Panc1 (cell line): ENCODE data around the gene DHRS13. TPM values are rescaled to one million over a fixed set of nuclear protein-coding genes. Genes with fewer than 3 reads are reported as not detected.
A peak's percentile ranks its signal among the peaks of the same experiment; 100 is the strongest.

Experiments
- ATAC-seq: fragments of 200-7000 bp; cut with Tn5 transposase; 2 replicates; pipeline ENCODE4 v1.9.1; 2020; ENCODE audit warnings: mild to moderate bottlenecking, moderate library complexity
- BruUV-seq: library from RNA; stranded (reverse); fragments of 400-500 nt; replicated peaks from 2 replicates; lab custom pipeline; 2021; lab: Mats Ljungman, UMichigan
- CTCF ChIA-PET: fragments of 300-600 bp; sonication (Branson Sonifier 250); formaldehyde crosslinking; loops from one replicate; lab custom pipeline; 2022; ENCODE audit warnings: antibody characterized with exemption; lab: Charles Lee
- POLR2A ChIA-PET: fragments of 300-600 bp; sonication (Branson Sonifier 250); formaldehyde crosslinking; loops from one replicate; lab custom pipeline; 2022; ENCODE audit warnings: antibody characterized with exemption; lab: Charles Lee
- DNase-seq: peaks from one replicate; pipeline ENCODE4 v3.0.0-alpha.2; 2010; ENCODE audit warnings: low read depth, low spot score
- H3K27ac ChIP-seq: 2 replicates; pipeline ENCODE4 v1.5.1; 2011; ENCODE audit warnings: mild to moderate bottlenecking, low read length, inconsistent platforms
- H3K27me3 ChIP-seq: fragments of 200-500 bp; sonication (Bioruptor generic); 2 replicates; pipeline ENCODE4 v1.6.0; 2014; ENCODE audit warnings: low read length, inconsistent platforms; ENCODE audit not compliant: control insufficient read depth, insufficient read depth
- H3K36me3 ChIP-seq: fragments of 200-500 bp; sonication (Bioruptor generic); 2 replicates; pipeline ENCODE4 v1.5.1; 2014; ENCODE audit warnings: inconsistent platforms, mild to moderate bottlenecking, low read length, moderate library complexity; ENCODE audit not compliant: control insufficient read depth, insufficient read depth
- H3K4me1 ChIP-seq: 2 replicates; pipeline ENCODE4 v1.5.1; 2011; ENCODE audit warnings: inconsistent platforms, mild to moderate bottlenecking, low read length, moderate library complexity; ENCODE audit not compliant: control insufficient read depth, insufficient read depth
- H3K4me3 ChIP-seq, 2 experiments: 2 replicates each; pipeline ENCODE4 v1.5.1; 2011 to 2012; ENCODE audit warnings: low read depth in 2 of 2, low read length in 2 of 2, mild to moderate bottlenecking in 2 of 2, inconsistent platforms in 1 of 2, moderate library complexity in 1 of 2
- H3K9me3 ChIP-seq: fragments of 200-500 bp; sonication (Bioruptor generic); 2 replicates; pipeline ENCODE4 v1.5.1; 2014; ENCODE audit warnings: low read depth, mild to moderate bottlenecking, inconsistent platforms, low read length, moderate library complexity; ENCODE audit not compliant: control insufficient read depth, insufficient read depth
- POLR2AphosphoS5 ChIP-seq: IDR thresholded peaks from 2 replicates; pipeline ENCODE4 v1.6.1; 2012; ENCODE audit warnings: mild to moderate bottlenecking, low read depth, low read length, moderate library complexity
- REST ChIP-seq, 2 experiments: IDR thresholded peaks; 2 replicates each; pipeline ENCODE4 v1.6.1; 2011 to 2012; ENCODE audit warnings: low read depth in 2 of 2, control low read depth in 1 of 2, low read length in 1 of 2, mild to moderate bottlenecking in 1 of 2, moderate library complexity in 1 of 2; ENCODE audit not compliant: insufficient read depth in 1 of 2
- SIN3A ChIP-seq: IDR thresholded peaks from 2 replicates; pipeline ENCODE4 v1.6.1; 2012; ENCODE audit warnings: low read depth, mild to moderate bottlenecking, low read length, moderate library complexity, borderline replicate concordance; ENCODE audit not compliant: insufficient read depth
- TCF7L2 ChIP-seq: IDR thresholded peaks from 2 replicates; pipeline ENCODE4 v1.6.1; 2011; ENCODE audit warnings: mild to moderate bottlenecking, low read depth, low read length, inconsistent platforms
- in situ Hi-C: cut with HindIII; loops from 2 replicates; pipeline ENCODE4 v1.10.0; 2016; ENCODE audit warnings: low sequenced_read_pairs, low pct_unique_long_range_greater_than_20kb
- intact Hi-C: fragments of 100-400 bp; cut with micrococcal nuclease; formaldehyde crosslinking; loops from one replicate; pipeline ENCODE4 v1.10.0; 2022; ENCODE audit not compliant: unreplicated experiment
- total RNA-seq: library from RNA; stranded (reverse); gene quantifications from one replicate; pipeline ENCODE4 v1.2.1, GENCODE V29; 2021; ENCODE audit not compliant: unreplicated experiment
- TF ChIP-seq, protein P1 (sequence below): fragments of 450-650 bp; IDR thresholded peaks from 2 replicates; pipeline ENCODE4 v1.5.1; 2017; ENCODE audit warnings: mild to moderate bottlenecking

Gene DHRS13
- total RNA-seq, 1 experiment from 2014 or later, result 5.2 TPM

- Histone ChIP-seq H3K27ac (no peak overlapping the region), H3K27me3 (no peaks in the 10 kb centered on the region), H3K4me1 (no peaks in the 10 kb centered on the region), H3K36me3 (no peaks in the 10 kb centered on the region), H3K9me3 (no peaks in the 10 kb centered on the region), H3K4me3 (no peak overlapping the region)
- CTCF ChIA-PET, result no interaction called here
- ATAC-seq (0 out of 2 replicates have a peak, but pooled peaks have one; percentile 13), DNase-seq (no peak)
- in situ Hi-C loops (no loop called here), intact Hi-C loops (no loop called here)
- no TSS peak for BruUV-seq
- POLR2A ChIA-PET, result interaction anchor here (0.6 kb wide), 1 partner anchor 39 kb away, joined by 4 read pairs; no protein-coding TSS in a partner anchor
- TF ChIP-seq SIN3A (no peak), POLR2AphosphoS5 (no peak), TCF7L2 (no peak), REST (IDR thresholded peaks at IDR 0.05; ENCODE audit: insufficient read depth in 1 of 2, low read depth in 2 of 2, low read length in 1 of 2) (no peak)
- TF ChIP-seq, protein P1, sequence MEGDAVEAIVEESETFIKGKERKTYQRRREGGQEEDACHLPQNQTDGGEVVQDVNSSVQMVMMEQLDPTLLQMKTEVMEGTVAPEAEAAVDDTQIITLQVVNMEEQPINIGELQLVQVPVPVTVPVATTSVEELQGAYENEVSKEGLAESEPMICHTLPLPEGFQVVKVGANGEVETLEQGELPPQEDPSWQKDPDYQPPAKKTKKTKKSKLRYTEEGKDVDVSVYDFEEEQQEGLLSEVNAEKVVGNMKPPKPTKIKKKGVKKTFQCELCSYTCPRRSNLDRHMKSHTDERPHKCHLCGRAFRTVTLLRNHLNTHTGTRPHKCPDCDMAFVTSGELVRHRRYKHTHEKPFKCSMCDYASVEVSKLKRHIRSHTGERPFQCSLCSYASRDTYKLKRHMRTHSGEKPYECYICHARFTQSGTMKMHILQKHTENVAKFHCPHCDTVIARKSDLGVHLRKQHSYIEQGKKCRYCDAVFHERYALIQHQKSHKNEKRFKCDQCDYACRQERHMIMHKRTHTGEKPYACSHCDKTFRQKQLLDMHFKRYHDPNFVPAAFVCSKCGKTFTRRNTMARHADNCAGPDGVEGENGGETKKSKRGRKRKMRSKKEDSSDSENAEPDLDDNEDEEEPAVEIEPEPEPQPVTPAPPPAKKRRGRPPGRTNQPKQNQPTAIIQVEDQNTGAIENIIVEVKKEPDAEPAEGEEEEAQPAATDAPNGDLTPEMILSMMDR, result no peak
Measured at GRCh38 chr17:28887871-28888471, 14.9 kb downstream of the DHRS13 start.

DNA sequence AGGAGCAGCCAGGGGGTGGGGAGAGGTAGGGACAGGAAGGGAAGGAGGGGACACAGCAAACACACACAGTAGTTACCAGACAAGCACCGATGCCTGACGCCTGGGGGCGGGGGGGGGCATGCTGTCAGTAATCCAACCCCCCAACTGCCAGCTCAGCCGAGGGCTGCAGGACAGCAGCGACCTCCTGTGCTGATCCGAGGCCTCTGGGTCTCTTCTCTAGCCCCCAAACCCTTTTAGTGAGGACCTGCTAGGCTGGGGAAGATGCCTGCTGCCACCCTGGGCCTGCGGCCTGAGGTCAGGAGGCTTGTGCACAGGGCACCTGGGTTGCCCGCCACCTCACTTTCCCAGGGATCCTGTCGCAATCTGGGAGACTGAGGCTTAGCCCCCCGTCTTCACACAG, 16.9 kb downstream of the DHRS13 start:
- in situ Hi-C loops, result no loop called here
- TF ChIP-seq SIN3A (no peak), REST (IDR thresholded peaks at IDR 0.05; ENCODE audit: insufficient read depth in 1 of 2, low read depth in 2 of 2, low read length in 1 of 2) (no peak), TCF7L2 (no peak), POLR2AphosphoS5 (no peak)
- TF ChIP-seq, protein P1, result no peak
- BruUV-seq, result no TSS peak
- no peaks in the 10 kb centered on the region for H3K27me3 ChIP-seq
- POLR2A ChIA-PET, result no interaction called here
- H3K9me3 ChIP-seq, result no peaks in the 10 kb centered on the region
- CTCF ChIA-PET, result interaction anchor here (0.6 kb wide), 1 partner anchor 122 kb away, joined by 3 read pairs; no protein-coding TSS in a partner anchor
- H3K27ac ChIP-seq, result no peak overlapping the region
- no peak for ATAC-seq
- no peak for DNase-seq
- no peaks in the 10 kb centered on the region for H3K36me3 ChIP-seq
- no peak overlapping the region for H3K4me3 ChIP-seq
- H3K4me1 ChIP-seq, result no peaks in the 10 kb centered on the region
- intact Hi-C loops, result no loop called here
